ENCODE results near the gene NCOA7. TPM values are rescaled to one million over a fixed set of nuclear protein-coding genes. Genes with fewer than 3 reads are reported as not detected.

NCOA7 gene
- total and polyA plus RNA-seq, 8 donors = 1.2 to 131 (median 21.8) TPM

DNA sequence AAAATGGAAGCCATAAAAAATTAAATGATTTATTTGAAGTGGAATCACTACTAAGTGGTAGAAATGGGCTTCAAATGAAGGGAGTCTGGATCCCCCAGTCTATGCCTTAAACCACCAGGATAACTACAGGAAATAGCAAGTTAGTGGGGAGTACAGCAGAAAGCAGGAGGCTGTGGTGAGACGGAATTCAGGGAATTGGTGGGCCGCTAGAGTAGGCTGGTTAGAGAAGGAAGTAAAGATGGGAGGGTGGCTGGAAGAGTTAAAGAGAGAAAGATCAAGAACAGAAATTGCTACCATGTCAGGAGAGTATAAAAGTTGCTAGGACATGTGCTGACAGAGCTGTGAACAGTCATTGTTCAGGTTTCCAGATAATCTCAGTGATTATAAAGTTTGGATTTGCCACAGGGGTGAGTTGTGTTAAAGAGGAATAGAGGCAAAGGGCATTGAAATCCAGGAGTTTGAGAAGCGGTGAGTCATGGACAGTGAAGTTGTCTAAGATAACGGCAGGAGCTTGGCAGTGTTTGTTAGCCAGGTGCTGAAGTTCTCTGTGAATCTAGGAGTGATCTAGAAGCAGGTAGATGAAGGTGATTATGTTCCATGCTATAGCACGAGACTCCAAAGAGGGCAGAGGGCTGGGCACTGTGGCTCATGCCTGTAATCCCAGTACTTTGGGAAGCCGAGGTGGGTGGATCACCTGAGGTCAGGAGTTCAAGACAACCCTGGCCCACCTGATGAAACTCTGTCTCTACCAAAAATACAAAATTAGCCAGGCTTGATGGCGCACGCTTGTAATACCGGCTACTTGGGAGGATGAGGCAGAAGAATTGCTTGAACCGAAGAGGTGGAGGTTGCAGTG lies 152.1 kb downstream of the NCOA7 start:
- Histone ChIP-seq H3K4me1 (peaks cover 22 to 57% (median 34%) of the 10 kb centered on the region in 4 donors), H3K9me3 (no peaks in the 10 kb centered on the region), H3K4me3 (no peak overlapping the region), H3K27me3 (no peaks in the 10 kb centered on the region), H3K27ac (peak overlapping the region; percentile 62 to 85 (median 67)), H3K36me3 (no peaks in the 10 kb centered on the region)
- intact Hi-C loops (cut with DNase I; ENCODE audit: low total_unique reads) = no loop called here
- WGBS, 5 donors = 65 to 79% (median 71%) methylated on average over 10 of the region's 10 CpGs
- TF ChIP-seq, protein P1, sequence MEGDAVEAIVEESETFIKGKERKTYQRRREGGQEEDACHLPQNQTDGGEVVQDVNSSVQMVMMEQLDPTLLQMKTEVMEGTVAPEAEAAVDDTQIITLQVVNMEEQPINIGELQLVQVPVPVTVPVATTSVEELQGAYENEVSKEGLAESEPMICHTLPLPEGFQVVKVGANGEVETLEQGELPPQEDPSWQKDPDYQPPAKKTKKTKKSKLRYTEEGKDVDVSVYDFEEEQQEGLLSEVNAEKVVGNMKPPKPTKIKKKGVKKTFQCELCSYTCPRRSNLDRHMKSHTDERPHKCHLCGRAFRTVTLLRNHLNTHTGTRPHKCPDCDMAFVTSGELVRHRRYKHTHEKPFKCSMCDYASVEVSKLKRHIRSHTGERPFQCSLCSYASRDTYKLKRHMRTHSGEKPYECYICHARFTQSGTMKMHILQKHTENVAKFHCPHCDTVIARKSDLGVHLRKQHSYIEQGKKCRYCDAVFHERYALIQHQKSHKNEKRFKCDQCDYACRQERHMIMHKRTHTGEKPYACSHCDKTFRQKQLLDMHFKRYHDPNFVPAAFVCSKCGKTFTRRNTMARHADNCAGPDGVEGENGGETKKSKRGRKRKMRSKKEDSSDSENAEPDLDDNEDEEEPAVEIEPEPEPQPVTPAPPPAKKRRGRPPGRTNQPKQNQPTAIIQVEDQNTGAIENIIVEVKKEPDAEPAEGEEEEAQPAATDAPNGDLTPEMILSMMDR (IDR thresholded peaks at IDR 0.05) = no peak
- TF ChIP-seq POLR2AphosphoS5 (IDR thresholded peaks at IDR 0.05) = peak in 2 of 3 donors; percentile 47 to 59
- no peak for TF ChIP-seq EP300 (IDR thresholded peaks at IDR 0.05)
- no peak for TF ChIP-seq POLR2A (IDR thresholded peaks at IDR 0.05)
- no peak for DNase-seq

GRCh38 chr6:125943528-125944433 lies 153.0 kb downstream of the NCOA7 start:
- H3K27me3 ChIP-seq = no peaks in the 10 kb centered on the region
- WGBS, 5 donors = 56 to 70% (median 58%) methylated on average over 4 of the region's 4 CpGs
- H3K36me3 ChIP-seq = no peaks in the 10 kb centered on the region
- H3K4me1 ChIP-seq = peaks cover 22 to 60% (median 34%) of the 10 kb centered on the region in 4 donors
- intact Hi-C loops (cut with DNase I; ENCODE audit: low total_unique reads) = no loop called here
- H3K9me3 ChIP-seq = no peaks in the 10 kb centered on the region
- TF ChIP-seq POLR2A (IDR thresholded peaks at IDR 0.05) (no peak), EP300 (IDR thresholded peaks at IDR 0.05) (no peak), POLR2AphosphoS5 (IDR thresholded peaks at IDR 0.05) (no peak)
- TF ChIP-seq, protein P1 (IDR thresholded peaks at IDR 0.05) = no peak
- DNase-seq = no peak
- no peak overlapping the region for H3K4me3 ChIP-seq
- peak overlapping the region; percentile 62 to 85 (median 67) for H3K27ac ChIP-seq

GRCh38 chr6:125944434-125944816 lies 153.7 kb downstream of the NCOA7 start:
- H3K9me3 ChIP-seq = no peaks in the 10 kb centered on the region
- WGBS, 5 donors = 7 to 10% (median 9%) methylated on average over 5 of the region's 5 CpGs
- H3K27me3 ChIP-seq = no peaks in the 10 kb centered on the region
- H3K4me3 ChIP-seq = no peak overlapping the region
- H3K27ac ChIP-seq = peak overlapping the region; percentile 65 to 85 (median 78)
- peak; percentile 89 to 90 for DNase-seq
- intact Hi-C loops (cut with DNase I; ENCODE audit: low total_unique reads) = no loop called here
- peak; percentile 37 to 48 (median 46) for TF ChIP-seq POLR2AphosphoS5 (IDR thresholded peaks at IDR 0.05)
- TF ChIP-seq, protein P1 (IDR thresholded peaks at IDR 0.05) = no peak
- no peaks in the 10 kb centered on the region for H3K36me3 ChIP-seq
- peaks cover 22 to 60% (median 34%) of the 10 kb centered on the region in 4 donors for H3K4me1 ChIP-seq

- Histone ChIP-seq H3K27me3 (no peaks in the 10 kb centered on the region), H3K9me3 (no peaks in the 10 kb centered on the region), H3K4me3 (no peak overlapping the region), H3K4me1 (peaks cover 22 to 60% (median 34%) of the 10 kb centered on the region in 4 donors), H3K27ac (peak overlapping the region in 4 of 5 donors; percentile 65 to 85 (median 76)), H3K36me3 (no peaks in the 10 kb centered on the region)
- TF ChIP-seq EP300 (IDR thresholded peaks at IDR 0.05) (no peak), POLR2A (IDR thresholded peaks at IDR 0.05) (no peak), POLR2AphosphoS5 (IDR thresholded peaks at IDR 0.05) (no peak)
- TF ChIP-seq, protein P1 (IDR thresholded peaks at IDR 0.05) = no peak
- no peak for DNase-seq
- 19 to 53% (median 42%) methylated on average over 1 of the region's 1 CpG for WGBS, 5 donors
- intact Hi-C loops (cut with DNase I; ENCODE audit: low total_unique reads) = no loop called here
Observed at GRCh38 chr6:125944896-125945295, 154.1 kb downstream of the NCOA7 start.

Data from stomach (tissue), 9 donors.